ENCODE data around the gene ZCWPW1. TPM values are rescaled to one million over a fixed set of nuclear protein-coding genes. Genes with fewer than 3 reads are reported as not detected.

ZCWPW1 gene
- total and polyA plus RNA-seq, 2 of the 13 experiments (the other 11 are each of a cell fraction or from before 2014, with no cell fraction given): 2.4 to 2.5 TPM

GRCh38 chr7:100384628-100385294, 43.7 kb downstream of the ZCWPW1 start (continued):
- TF ChIP-seq, protein P1, sequence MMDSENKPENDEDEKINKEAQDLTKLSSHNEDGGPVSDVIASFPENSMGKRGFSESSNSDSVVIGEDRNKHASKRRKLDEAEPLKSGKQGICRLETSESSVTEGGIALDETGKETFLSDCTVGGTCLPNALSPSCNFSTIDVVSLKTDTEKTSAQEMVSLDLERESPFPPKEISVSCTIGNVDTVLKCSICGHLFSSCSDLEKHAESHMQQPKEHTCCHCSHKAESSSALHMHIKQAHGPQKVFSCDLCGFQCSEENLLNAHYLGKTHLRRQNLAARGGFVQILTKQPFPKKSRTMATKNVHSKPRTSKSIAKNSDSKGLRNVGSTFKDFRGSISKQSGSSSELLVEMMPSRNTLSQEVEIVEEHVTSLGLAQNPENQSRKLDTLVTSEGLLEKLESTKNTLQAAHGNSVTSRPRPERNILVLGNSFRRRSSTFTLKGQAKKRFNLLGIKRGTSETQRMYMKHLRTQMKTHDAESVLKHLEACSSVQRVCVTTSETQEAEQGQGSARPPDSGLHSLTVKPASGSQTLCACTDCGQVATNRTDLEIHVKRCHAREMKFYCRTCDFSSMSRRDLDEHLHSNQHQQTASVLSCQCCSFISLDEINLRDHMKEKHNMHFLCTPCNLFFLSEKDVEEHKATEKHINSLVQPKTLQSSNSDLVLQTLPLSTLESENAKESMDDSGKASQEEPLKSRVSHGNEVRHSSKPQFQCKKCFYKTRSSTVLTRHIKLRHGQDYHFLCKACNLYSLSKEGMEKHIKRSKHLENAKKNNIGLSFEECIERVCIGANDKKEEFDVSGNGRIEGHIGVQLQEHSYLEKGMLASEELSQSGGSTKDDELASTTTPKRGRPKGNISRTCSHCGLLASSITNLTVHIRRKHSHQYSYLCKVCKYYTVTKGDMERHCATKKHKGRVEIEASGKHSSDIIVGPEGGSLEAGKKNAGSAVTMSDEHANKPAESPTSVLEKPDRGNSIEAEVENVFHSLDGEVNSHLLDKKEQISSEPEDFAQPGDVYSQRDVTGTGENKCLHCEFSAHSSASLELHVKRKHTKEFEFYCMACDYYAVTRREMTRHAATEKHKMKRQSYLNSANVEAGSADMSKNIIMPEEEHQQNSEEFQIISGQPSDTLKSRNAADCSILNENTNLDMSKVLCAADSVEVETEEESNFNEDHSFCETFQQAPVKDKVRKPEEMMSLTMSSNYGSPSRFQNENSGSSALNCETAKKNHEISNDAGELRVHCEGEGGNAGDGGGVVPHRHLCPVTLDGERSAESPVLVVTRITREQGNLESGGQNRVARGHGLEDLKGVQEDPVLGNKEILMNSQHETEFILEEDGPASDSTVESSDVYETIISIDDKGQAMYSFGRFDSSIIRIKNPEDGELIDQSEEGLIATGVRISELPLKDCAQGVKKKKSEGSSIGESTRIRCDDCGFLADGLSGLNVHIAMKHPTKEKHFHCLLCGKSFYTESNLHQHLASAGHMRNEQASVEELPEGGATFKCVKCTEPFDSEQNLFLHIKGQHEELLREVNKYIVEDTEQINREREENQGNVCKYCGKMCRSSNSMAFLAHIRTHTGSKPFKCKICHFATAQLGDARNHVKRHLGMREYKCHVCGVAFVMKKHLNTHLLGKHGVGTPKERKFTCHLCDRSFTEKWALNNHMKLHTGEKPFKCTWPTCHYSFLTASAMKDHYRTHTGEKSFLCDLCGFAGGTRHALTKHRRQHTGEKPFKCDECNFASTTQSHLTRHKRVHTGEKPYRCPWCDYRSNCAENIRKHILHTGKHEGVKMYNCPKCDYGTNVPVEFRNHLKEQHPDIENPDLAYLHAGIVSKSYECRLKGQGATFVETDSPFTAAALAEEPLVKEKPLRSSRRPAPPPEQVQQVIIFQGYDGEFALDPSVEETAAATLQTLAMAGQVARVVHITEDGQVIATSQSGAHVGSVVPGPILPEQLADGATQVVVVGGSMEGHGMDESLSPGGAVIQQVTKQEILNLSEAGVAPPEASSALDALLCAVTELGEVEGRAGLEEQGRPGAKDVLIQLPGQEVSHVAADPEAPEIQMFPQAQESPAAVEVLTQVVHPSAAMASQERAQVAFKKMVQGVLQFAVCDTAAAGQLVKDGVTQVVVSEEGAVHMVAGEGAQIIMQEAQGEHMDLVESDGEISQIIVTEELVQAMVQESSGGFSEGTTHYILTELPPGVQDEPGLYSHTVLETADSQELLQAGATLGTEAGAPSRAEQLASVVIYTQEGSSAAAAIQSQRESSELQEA (CRISPR knock-in tag; IDR thresholded peaks at IDR 0.05; ENCODE audit: not compliant biosample characterization): no peak
- TF ChIP-seq, protein P2, sequence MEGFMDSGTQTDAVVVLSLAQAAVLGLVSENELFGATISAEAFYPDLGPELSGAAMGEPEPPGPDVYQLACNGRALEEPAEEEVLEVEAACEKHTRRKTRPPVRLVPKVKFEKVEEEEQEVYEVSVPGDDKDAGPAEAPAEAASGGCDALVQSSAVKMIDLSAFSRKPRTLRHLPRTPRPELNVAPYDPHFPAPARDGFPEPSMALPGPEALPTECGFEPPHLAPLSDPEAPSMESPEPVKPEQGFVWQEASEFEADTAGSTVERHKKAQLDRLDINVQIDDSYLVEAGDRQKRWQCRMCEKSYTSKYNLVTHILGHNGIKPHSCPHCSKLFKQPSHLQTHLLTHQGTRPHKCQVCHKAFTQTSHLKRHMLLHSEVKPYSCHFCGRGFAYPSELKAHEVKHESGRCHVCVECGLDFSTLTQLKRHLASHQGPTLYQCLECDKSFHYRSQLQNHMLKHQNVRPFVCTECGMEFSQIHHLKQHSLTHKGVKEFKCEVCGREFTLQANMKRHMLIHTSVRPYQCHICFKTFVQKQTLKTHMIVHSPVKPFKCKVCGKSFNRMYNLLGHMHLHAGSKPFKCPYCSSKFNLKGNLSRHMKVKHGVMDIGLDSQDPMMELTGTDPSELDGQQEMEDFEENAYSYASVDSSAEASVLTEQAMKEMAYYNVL (CRISPR knock-in tag; IDR thresholded peaks at IDR 0.05; ENCODE audit: borderline replicate concordance): no peak
- TF ChIP-seq CHD4 (IDR thresholded peaks at IDR 0.05; ENCODE audit: borderline replicate concordance, low read length): no peak

Data from HepG2 (cell line).